Astrocyte (in vitro differentiated cells and primary cell): Measurements from ENCODE around the gene CNDP2. TPM values are rescaled to one million over a fixed set of nuclear protein-coding genes. Genes with fewer than 3 reads are reported as not detected.

ENCODE experiments used
- DNase-seq: peaks from one replicate; pipeline ENCODE4 v3.0.0-alpha.2; 2010; ENCODE audit warnings: low read depth
- FAIRE-seq: peaks from 2 replicates; lab custom pipeline; 2011; peaks lifted over from hg19 to GRCh38; lab: Jason Lieb, UNC
- H2AFZ ChIP-seq: 2 replicates; pipeline ENCODE4 v1.6.0; 2012; ENCODE audit warnings: low read depth, low read length, inconsistent platforms
- H3K27ac ChIP-seq: 2 replicates; pipeline ENCODE4 v1.5.1; 2011; ENCODE audit warnings: low read depth, low read length, inconsistent platforms
- H3K27me3 ChIP-seq: 2 replicates; pipeline ENCODE4 v1.6.0; 2011; ENCODE audit warnings: low read length, inconsistent platforms; ENCODE audit not compliant: insufficient read depth
- H3K36me3 ChIP-seq: 2 replicates; pipeline ENCODE4 v1.5.1; 2011; ENCODE audit warnings: low read length, inconsistent platforms; ENCODE audit not compliant: insufficient read depth
- H3K4me1 ChIP-seq: 2 replicates; pipeline ENCODE4 v1.5.1; 2011; ENCODE audit warnings: low read length, inconsistent platforms; ENCODE audit not compliant: insufficient read depth
- H3K4me2 ChIP-seq: 2 replicates; pipeline ENCODE4 v1.6.0; 2012; ENCODE audit warnings: low read length, inconsistent platforms
- H3K4me3 ChIP-seq: 2 replicates; pipeline ENCODE4 v1.5.1; 2011; ENCODE audit warnings: low read depth, mild to moderate bottlenecking, low read length, inconsistent platforms; ENCODE audit not compliant: insufficient read depth
- H3K79me2 ChIP-seq: 2 replicates; pipeline ENCODE4 v1.6.0; 2012; ENCODE audit warnings: mild to moderate bottlenecking, low read length, inconsistent platforms; ENCODE audit not compliant: insufficient read depth
- H3K9ac ChIP-seq: 2 replicates; pipeline ENCODE4 v1.6.0; 2012; ENCODE audit warnings: mild to moderate bottlenecking, low read length, inconsistent platforms
- H3K9me3 ChIP-seq: 2 replicates; pipeline ENCODE4 v1.5.1; 2012; ENCODE audit warnings: low read depth, mild to moderate bottlenecking, low read length, inconsistent platforms; ENCODE audit not compliant: insufficient read depth
- H4K20me1 ChIP-seq: 2 replicates; pipeline ENCODE4 v1.6.0; 2012; ENCODE audit warnings: low read length, inconsistent platforms; ENCODE audit not compliant: insufficient read depth
- H3K27ac Mint-ChIP-seq: one replicate; pipeline ENCODE4 v1.8.0; 2021; ENCODE audit warnings: mild to moderate bottlenecking, mixed read lengths; ENCODE audit not compliant: unreplicated experiment
- H3K27me3 Mint-ChIP-seq: one replicate; pipeline ENCODE4 v1.8.0; 2021; ENCODE audit warnings: low read depth, mixed read lengths; ENCODE audit not compliant: unreplicated experiment
- H3K36me3 Mint-ChIP-seq: one replicate; pipeline ENCODE4 v1.8.0; 2021; ENCODE audit warnings: low read depth, mixed read lengths; ENCODE audit not compliant: unreplicated experiment
- H3K4me1 Mint-ChIP-seq: one replicate; pipeline ENCODE4 v1.8.0; 2021; ENCODE audit warnings: low read depth, mixed read lengths; ENCODE audit not compliant: unreplicated experiment
- H3K4me3 Mint-ChIP-seq: one replicate; pipeline ENCODE4 v1.8.0; 2021; ENCODE audit warnings: mild to moderate bottlenecking, moderate library complexity, mixed read lengths; ENCODE audit not compliant: unreplicated experiment
- H3K9me3 Mint-ChIP-seq: one replicate; pipeline ENCODE4 v1.8.0; 2021; ENCODE audit warnings: mild to moderate bottlenecking, mixed read lengths; ENCODE audit not compliant: unreplicated experiment
- CTCF ChIP-seq: IDR thresholded peaks from 2 replicates; pipeline ENCODE4 v1.5.1; 2011; ENCODE audit warnings: low read depth, mild to moderate bottlenecking, inconsistent platforms, low read length, moderate library complexity; ENCODE audit not compliant: insufficient read depth
- EZH2 ChIP-seq: IDR thresholded peaks from 2 replicates; pipeline ENCODE4 v1.6.1; 2012; ENCODE audit warnings: mild to moderate bottlenecking, low read length, inconsistent platforms; ENCODE audit not compliant: insufficient read depth
- total RNA-seq: library from RNA; stranded (reverse); gene quantifications from 2 replicates; pipeline ENCODE4 v1.2.1, GENCODE V29; 2021

Gene CNDP2
- total RNA-seq, 1 donor from 2014 or later, result 149 TPM

- Mint-ChIP-seq H3K4me1 (no peaks in the 10 kb centered on the region), H3K27ac (no peak overlapping the region), H3K9me3 (peaks cover 5% of the 10 kb centered on the region), H3K36me3 (peaks cover 45% of the 10 kb centered on the region), H3K4me3 (no peak overlapping the region), H3K27me3 (no peaks in the 10 kb centered on the region)
- FAIRE-seq (no peak), DNase-seq (no peak)
- H3K79me2 ChIP-seq, result no peaks in the 10 kb centered on the region
- no peak overlapping the region for H3K4me3 ChIP-seq
- H2AFZ ChIP-seq, result no peak overlapping the region
- H3K9ac ChIP-seq, result no peak overlapping the region
- no peaks in the 10 kb centered on the region for H3K4me1 ChIP-seq
- no peaks in the 10 kb centered on the region for H3K27me3 ChIP-seq
- H4K20me1 ChIP-seq, result no peaks in the 10 kb centered on the region
- no peak overlapping the region for H3K4me2 ChIP-seq
- peaks cover 3% of the 10 kb centered on the region for H3K36me3 ChIP-seq
- no peaks in the 10 kb centered on the region for H3K9me3 ChIP-seq
- no peak overlapping the region for H3K27ac ChIP-seq
- TF ChIP-seq EZH2 (no peak), CTCF (no peak)
Observed at GRCh38 chr18:74521068-74521725, 25.0 kb downstream of the CNDP2 start.

GRCh38 chr18:74522635-74523548 is 26.7 kb downstream of the CNDP2 start:
- no peak overlapping the region for H3K4me2 ChIP-seq
- H3K4me1 ChIP-seq, result no peaks in the 10 kb centered on the region
- no peak overlapping the region for H3K4me3 ChIP-seq
- no peak overlapping the region for H3K27ac ChIP-seq
- H4K20me1 ChIP-seq, result no peaks in the 10 kb centered on the region
- no peaks in the 10 kb centered on the region for H3K79me2 ChIP-seq
- H3K27ac Mint-ChIP-seq, result peak overlapping the region; percentile 31
- no peak for TF ChIP-seq EZH2
- TF ChIP-seq CTCF, result no peak
- no peaks in the 10 kb centered on the region for H3K36me3 ChIP-seq
- peaks cover 40% of the 10 kb centered on the region for H3K36me3 Mint-ChIP-seq
- no peak for DNase-seq
- H3K27me3 Mint-ChIP-seq, result no peaks in the 10 kb centered on the region
- no peaks in the 10 kb centered on the region for H3K9me3 ChIP-seq
- H2AFZ ChIP-seq, result no peak overlapping the region
- no peaks in the 10 kb centered on the region for H3K27me3 ChIP-seq
- H3K9me3 Mint-ChIP-seq, result peaks cover 5% of the 10 kb centered on the region
- FAIRE-seq, result no peak
- H3K4me1 Mint-ChIP-seq, result no peaks in the 10 kb centered on the region
- H3K9ac ChIP-seq, result no peak overlapping the region
- no peak overlapping the region for H3K4me3 Mint-ChIP-seq
